GM10266 (cell line): ENCODE data around the gene KLHL35.
"Not testable (repeated sequence)": the region's sequence is repeated elsewhere in the genome, so short reads cannot be mapped to it uniquely, and the experiment has no call there.

ENCODE experiments used
- DNase-seq: peaks from one replicate; pipeline ENCODE4 v3.0.0; 2012; ENCODE audit errors: extremely low spot score
- TF ChIP-seq, protein P1 (sequence below): IDR thresholded peaks from 2 replicates; pipeline ENCODE4 v1.5.1; 2012; ENCODE audit warnings: mild to moderate bottlenecking, low read depth; ENCODE audit not compliant: control insufficient read depth, insufficient read depth; ENCODE audit errors: missing control alignments

The KLHL35 gene

DNA sequence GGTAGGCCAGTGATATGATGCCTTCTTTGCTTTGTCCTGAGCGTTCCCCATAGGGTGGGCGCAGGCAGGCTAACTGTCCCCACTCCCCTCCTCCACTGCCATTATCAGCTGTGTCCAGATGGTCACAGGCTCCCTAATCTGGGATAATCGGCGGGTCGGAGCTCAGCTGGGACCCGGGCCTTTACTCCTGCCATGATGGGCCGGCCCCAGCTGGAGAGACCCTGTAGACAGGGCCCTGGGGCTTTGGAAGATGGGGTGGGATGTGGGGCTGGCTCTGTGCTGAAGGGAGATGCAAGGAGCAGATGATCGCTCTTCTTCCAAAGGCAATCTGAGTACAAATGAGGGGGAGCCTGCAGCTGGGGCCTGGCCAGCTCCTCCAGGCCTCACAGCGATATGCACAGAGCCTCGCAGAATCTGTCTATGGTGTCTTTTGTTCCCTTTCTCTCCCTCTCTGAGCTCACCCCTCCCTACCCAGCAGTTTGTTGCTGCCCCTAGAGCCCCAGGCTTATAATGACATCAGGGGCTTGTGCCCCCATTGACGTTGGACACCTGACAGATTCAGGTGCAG, 11.9 kb downstream of the KLHL35 start:
- TF ChIP-seq, protein P1, sequence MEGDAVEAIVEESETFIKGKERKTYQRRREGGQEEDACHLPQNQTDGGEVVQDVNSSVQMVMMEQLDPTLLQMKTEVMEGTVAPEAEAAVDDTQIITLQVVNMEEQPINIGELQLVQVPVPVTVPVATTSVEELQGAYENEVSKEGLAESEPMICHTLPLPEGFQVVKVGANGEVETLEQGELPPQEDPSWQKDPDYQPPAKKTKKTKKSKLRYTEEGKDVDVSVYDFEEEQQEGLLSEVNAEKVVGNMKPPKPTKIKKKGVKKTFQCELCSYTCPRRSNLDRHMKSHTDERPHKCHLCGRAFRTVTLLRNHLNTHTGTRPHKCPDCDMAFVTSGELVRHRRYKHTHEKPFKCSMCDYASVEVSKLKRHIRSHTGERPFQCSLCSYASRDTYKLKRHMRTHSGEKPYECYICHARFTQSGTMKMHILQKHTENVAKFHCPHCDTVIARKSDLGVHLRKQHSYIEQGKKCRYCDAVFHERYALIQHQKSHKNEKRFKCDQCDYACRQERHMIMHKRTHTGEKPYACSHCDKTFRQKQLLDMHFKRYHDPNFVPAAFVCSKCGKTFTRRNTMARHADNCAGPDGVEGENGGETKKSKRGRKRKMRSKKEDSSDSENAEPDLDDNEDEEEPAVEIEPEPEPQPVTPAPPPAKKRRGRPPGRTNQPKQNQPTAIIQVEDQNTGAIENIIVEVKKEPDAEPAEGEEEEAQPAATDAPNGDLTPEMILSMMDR, result no peak
- no peak for DNase-seq

DNA sequence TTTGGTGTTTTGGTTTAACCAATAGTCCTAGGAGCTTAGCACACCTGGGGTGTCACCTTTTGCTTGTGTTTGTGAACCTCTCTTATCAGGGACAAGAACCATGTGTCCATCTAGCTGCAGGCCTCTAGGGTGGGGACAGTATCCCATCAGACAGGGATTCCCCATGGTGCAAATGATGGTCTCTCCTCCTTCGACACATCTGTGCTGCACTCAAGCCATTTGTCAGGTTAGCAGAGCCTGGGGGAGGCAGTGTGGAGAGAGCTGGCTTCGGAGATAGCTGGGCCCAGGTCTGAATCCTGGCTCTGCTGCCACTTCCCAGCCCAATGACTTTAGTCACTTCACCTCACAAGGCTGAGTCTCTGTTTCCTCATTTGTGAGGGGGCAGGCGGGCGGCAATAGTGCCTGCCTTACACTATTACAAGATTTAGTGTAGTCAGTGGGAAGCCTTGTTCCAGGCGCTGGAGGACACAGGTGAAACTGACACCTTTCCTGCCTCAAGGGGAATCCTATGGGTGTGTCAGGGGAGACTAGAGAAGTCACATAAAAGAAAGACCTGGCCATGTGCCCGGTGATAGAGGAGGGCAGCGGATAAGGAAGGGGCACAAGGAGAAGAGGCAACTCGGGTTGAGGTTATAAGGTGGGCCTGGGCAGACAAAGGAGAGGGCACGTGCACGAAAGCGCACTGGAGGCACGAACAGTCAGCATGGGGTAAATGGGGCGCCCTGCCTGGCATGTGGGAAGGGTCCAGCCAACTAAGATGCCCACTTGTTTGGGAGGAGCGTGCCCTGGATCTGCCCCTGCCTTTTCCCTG, 12.6 kb downstream of the KLHL35 start:
- DNase-seq, result no peak
- TF ChIP-seq, protein P1, result no peak

DNA sequence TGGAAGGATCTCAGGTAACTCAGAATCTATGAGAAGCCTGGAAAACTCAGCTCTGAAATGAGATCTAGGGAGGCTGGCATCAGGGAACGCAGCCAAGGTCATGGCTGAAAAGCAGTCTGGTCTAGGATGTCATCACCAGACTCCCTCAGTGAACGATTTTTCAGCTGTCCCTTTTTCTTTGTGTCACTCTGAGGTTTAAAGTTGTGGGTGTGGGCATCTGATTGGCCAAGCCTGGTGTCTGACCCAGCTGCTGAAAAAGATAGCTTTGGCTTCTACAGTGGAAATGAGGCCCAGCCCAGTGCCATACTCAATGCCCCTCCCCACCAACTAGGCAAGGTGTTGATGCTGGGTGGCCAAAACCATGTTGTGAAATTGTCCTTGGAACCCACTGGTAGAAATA, 19.1 kb downstream of the KLHL35 start:
- TF ChIP-seq, protein P1, result no peak
- DNase-seq, result no peak

DNA sequence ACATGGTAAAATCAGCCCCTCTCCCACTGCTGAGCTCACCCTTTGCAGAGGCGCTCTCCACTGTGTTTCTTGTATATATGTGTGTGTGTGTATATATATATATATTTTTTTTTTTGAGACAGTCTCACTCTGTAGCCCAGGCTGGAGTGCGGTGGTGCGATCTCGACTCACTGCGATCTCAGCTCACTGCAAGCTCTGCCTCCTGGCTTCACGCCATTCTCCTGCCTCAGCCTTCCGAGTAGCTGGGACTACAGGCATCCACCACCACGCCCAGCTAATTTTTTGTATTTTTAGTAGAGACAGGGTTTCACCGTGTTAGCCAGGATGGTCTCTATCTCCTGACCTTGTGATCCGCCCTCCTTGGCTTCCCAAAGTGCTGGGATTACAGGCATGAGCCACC, 19.9 kb downstream of the KLHL35 start:
- not testable (repeated sequence) for DNase-seq

DNA sequence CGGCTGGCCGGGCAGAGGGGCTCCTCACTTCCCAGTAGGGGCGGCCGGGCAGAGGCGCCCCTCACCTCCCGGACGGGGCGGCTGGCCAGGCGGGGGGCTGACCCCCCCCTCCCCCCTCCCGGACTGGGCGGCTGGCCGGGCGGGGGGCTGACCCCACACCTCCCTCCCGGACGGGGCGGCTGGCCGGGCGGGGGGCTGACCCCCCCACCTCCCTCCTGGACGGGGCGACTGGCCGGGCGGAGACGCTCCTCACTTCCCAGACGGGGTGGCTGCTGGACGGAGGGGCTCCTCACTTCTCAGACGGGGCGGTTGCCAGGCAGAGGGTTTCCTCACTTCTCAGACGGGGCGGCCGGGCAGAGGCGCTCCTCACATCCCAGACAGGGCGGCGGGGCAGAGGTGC, 23.0 kb downstream of the KLHL35 start:
- not testable (repeated sequence) for DNase-seq

DNA sequence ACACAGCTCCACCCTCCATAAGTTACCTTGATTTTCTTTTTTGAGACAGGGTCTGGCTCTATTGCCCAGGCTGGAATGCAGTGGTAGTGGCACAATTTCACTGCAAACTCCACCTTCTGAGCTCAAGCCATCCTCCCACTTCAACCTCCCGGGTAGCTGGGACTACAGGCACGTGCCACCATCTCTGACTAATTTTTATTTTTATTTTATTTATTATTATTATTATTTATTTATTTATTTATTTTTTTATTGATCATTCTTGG, 24.1 kb downstream of the KLHL35 start:
- no peak for DNase-seq
- TF ChIP-seq, protein P1, result no peak

DNA sequence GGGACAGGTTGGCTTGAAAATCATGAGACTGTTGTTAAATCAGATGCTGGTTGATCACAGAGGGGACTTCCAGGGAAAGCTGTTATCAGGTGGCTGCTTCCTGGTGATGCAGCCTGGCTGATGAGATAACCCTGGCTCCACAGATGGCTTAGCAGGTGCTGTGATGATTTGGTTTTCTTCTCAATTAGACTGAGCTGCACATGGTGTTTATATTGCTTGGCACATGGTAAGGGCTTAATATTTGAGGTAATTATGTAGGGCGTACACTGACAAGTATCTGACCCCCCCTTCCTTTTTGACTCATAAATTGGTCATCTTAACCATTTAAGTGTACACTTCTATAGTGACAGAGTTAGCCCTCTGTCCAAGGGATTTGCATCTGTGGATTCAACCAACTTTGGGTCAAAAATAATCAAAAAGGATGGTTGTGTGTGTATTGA, 26.6 kb downstream of the KLHL35 start:
- TF ChIP-seq, protein P1, result no peak
- no peak for DNase-seq

DNA sequence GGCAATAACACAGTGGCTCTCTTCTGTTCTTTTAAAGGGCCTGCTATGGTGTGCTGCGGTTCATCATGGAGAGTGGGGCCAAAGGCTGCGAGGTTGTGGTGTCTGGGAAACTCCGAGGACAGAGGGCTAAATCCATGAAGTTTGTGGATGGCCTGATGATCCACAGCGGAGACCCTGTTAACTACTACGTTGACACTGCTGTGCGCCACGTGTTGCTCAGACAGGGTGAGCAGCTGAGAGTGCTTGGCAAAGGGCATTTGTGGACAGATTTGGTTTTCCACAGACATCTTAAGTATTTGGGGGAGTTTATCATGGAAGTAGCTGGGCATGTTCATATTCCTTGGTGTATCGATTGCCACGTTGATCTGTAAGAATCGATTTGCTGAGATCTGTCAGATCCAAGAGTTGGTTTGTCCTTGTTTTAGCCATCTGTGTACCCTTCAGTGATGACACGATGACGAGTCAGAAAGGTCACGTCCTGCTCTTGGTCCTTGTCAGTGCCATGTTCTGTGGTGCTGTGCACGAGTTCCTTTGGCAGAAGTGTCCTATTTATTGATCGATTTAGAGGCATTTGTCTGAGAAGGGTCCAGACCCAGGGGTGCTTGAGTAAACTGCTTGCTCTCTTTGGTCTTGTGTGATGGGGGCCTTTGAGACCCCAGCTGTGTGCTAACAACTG, 28.9 kb downstream of the KLHL35 start:
- TF ChIP-seq, protein P1, result no peak
- DNase-seq, result no peak
